GM21423 (cell line): ENCODE data around the gene GOLGA3.
"Not testable (repeated sequence)": the region's sequence is repeated elsewhere in the genome, so short reads cannot be mapped to it uniquely, and the experiment has no call there.

Experiments
- ATAC-seq: cut with Tn5 transposase; IDR thresholded peaks from one replicate; pipeline ENCODE4 v1.9.1; 2021; ENCODE audit warnings: mild to moderate bottlenecking, moderate library complexity; ENCODE audit not compliant: unreplicated experiment

Gene GOLGA3

GRCh38 chr12:132754160-132754932, 74.3 kb downstream of the GOLGA3 start:
- ATAC-seq: no peak

GRCh38 chr12:132753670-132754069, 75.0 kb downstream of the GOLGA3 start:
- not testable (repeated sequence) for ATAC-seq

- ATAC-seq: no peak
Measured at GRCh38 chr12:132748319-132748718, 80.3 kb downstream of the GOLGA3 start.

- no peak for ATAC-seq
Measured at GRCh38 chr12:132747896-132748295, 80.8 kb downstream of the GOLGA3 start.

- no peak for ATAC-seq
Measured at GRCh38 chr12:132747395-132747794, 81.3 kb downstream of the GOLGA3 start.

- ATAC-seq: no peak
Measured at GRCh38 chr12:132746613-132747012, 82.1 kb downstream of the GOLGA3 start.

- ATAC-seq: no peak
Measured at GRCh38 chr12:132743831-132744230, 84.8 kb downstream of the GOLGA3 start.

- ATAC-seq: no peak
Measured at GRCh38 chr12:132741620-132742019, 87.0 kb downstream of the GOLGA3 start.

GRCh38 chr12:132740652-132741051, 88.0 kb downstream of the GOLGA3 start:
- ATAC-seq: no peak

GRCh38 chr12:132740313-132740646, 88.4 kb downstream of the GOLGA3 start:
- no peak for ATAC-seq

- ATAC-seq: no peak
Measured at GRCh38 chr12:132739600-132740312, 88.9 kb downstream of the GOLGA3 start.

- ATAC-seq: no peak
Measured at GRCh38 chr12:132736913-132737312, 91.8 kb downstream of the GOLGA3 start.

- no peak for ATAC-seq
Measured at GRCh38 chr12:132736378-132736777, 92.3 kb downstream of the GOLGA3 start.

- ATAC-seq: no peak
Measured at GRCh38 chr12:132735496-132735895, 93.2 kb downstream of the GOLGA3 start.

GRCh38 chr12:132734206-132734605, 94.5 kb downstream of the GOLGA3 start:
- no peak for ATAC-seq

GRCh38 chr12:132731574-132731973, 97.1 kb downstream of the GOLGA3 start:
- ATAC-seq: no peak

- ATAC-seq: no peak
Measured at GRCh38 chr12:132730353-132730752, 98.3 kb downstream of the GOLGA3 start.

- ATAC-seq: no peak
Measured at GRCh38 chr12:132729541-132730320, 98.9 kb downstream of the GOLGA3 start.

GRCh38 chr12:132728502-132728901, 100.2 kb downstream of the GOLGA3 start:
- ATAC-seq: no peak

- no peak for ATAC-seq
Measured at GRCh38 chr12:132727091-132727794, 101.4 kb downstream of the GOLGA3 start.

- ATAC-seq: no peak
Measured at GRCh38 chr12:132726386-132726785, 102.3 kb downstream of the GOLGA3 start.
